B cell (primary cell): Measurements from ENCODE around the gene F2RL3.

Experiments
- CTCF ChIP-seq: fragments of 200-600 bp; IDR thresholded peaks from one replicate; pipeline ENCODE4 v1.8.0; 2022; ENCODE audit warnings: antibody characterized with exemption, mild to moderate bottlenecking
- EZH2 ChIP-seq: IDR thresholded peaks from 2 replicates; pipeline ENCODE4 v1.6.1; 2012; ENCODE audit warnings: borderline replicate concordance, low read depth, mild to moderate bottlenecking, moderate library complexity, low read length; ENCODE audit not compliant: insufficient read depth, poor library complexity, severe bottlenecking

- TF ChIP-seq CTCF, result no peak
- no peak for TF ChIP-seq EZH2
These were observed 41.4 kb upstream of the F2RL3 start for GRCh38 chr19:16847430-16847829.
